ENCODE measurements around the gene SYVN1.
"Not testable (repeated sequence)": the region's sequence is repeated elsewhere in the genome, so short reads cannot be mapped to it uniquely, and the experiment has no call there.

The SYVN1 gene

DNA sequence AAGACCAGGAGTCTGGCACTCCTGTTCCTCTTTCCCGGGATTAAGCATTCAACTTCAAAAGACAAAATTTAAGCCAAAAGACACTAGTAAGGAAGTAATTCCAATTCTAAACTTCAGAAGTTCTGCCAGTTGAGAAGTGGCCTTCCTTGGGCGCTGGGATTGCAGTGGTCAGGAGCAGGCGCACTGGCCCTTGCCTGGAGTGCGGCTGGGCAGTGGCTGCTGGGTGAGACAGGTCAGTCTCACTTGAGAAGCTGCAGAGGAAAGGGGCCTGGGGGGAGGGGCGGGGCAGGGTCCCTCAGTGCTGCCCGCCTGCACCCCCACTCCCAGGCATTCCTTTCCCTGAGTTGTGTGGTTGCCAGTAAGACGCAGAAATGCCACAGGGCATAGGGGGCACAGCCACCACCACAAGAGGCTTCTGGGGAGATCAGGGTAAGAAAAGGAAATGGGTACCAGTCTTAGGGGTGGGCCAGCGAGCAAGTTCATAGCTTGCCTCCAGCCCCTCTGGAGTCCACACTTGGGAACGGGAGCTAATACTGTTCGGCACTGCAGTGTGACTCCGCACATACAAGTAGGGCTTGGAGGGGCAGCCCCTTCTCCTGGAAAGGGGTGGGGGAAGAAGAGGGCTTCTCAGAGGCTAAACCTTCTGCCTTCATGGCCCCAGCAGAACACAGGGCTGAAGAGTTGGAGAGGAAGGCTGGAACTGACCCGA is 6.7 kb downstream of the SYVN1 start:
- DNase-seq (ENCODE audit: low read depth in 2 of 2) = no peak

DNA sequence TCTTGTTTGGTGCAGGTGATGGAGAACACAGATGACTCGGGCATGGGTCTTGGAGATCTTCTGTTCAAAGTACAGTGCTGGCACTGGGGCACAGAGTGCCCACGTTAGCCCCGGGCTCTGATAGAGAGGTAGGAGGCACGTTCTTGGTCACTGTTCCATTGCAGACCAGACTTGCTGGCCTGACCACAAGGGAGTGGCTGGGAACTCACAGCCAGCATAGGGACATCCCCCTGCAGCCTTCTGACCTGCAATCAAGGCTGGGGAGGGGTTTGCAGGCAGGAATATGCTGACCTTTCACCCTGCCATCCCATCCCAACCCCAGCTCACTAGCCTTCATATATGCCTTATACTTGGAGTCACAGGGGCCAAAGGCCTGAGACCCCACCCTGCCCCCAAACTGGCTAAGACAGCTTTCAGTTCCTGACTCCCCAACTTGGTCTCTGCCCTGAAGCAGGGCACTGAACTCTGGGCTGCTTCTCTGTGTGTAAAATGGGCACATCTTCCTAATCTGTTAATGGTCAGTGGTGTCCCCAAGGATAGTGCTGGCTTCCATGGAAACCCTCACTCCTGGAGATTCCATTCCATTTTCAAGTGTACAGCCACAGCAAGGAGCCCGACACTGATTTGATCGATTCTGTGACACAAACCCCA is 7.6 kb downstream of the SYVN1 start:
- DNase-seq (ENCODE audit: low read depth in 2 of 2) = no peak

GRCh38 chr11:65125197-65126056 is 8.9 kb downstream of the SYVN1 start:
- no peak for DNase-seq (ENCODE audit: low read depth in 2 of 2)

- DNase-seq (ENCODE audit: low read depth in 2 of 2) = no peak
Measured at GRCh38 chr11:65124480-65125196, 9.7 kb downstream of the SYVN1 start.

DNA sequence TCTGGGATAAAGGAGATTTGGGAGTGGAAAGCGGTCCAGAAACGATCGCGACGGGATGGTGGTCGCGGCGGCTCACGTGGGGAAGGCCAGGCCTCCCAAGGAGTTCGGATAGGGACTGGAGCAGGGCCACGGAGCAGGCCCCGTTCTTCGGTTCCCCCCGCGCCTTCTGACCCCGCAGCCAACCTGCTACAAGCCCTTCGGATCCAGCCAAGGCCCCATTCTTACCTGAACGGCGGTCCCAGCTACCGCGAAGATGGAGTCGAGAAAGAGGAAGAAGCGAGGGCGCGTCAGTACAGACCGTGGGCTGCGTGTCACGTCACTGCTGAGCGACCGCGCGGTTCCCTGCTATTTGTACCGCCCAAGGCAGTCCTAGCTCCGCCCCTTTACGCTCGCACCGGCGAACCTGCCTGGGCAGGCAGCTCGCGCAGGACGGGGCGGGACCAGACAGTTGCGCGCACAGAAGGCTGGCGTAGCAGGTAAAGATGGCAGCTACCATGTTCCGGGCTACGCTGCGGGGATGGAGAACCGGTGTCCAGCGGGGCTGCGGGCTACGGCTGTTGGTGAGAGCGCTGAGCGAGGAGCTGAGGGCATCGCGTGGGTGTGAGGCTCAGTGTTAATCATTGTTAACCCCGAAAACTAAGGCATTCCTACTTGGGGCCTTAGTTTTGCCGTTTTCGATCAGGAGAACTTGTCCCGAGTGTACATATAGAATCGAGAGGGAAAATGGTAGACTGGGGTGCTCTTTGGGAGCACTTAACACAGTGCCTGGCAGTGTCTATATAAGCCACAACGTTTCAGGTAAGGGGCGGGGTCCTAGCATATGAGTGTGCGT is 12.2 kb downstream of the SYVN1 start, which contains the start of the genes FAU and MRPL49:
Gene FAU (minus strand): TSS at position 270 of the 832 bp plus-strand sequence. CDS start 321 bp downstream, outside the sequence.
Gene MRPL49 (plus strand): TSS at position 457 of the 832 bp plus-strand sequence. CDS start 26 bp downstream, at position 483.
- peak; percentile 96 to 97 for DNase-seq (ENCODE audit: low read depth in 2 of 2)

GRCh38 chr11:65121447-65121864 is 12.9 kb downstream of the SYVN1 start:
- DNase-seq (ENCODE audit: low read depth in 2 of 2) = no peak

DNA sequence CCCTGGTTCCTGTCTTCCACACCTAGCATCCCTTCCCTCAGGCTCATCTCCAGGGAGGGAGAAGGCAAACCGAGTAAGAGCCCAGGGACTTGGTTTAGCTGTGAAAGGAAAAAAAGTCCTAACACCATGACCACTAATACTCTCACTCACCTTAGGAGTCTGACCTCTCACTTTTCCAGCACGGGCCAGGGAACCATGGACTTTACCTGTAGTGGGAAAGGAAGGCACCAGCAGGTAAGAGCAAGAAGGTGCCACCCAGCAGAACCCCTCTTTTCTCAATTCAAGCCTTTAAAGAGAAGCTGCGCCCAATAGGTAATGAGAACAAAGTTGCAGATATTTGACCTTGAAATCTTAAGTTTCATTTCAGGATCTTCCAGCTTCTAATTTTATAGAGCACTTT is 13.5 kb downstream of the SYVN1 start:
- no peak for DNase-seq (ENCODE audit: low read depth in 2 of 2)

GRCh38 chr11:65119670-65119995 is 14.7 kb downstream of the SYVN1 start:
- DNase-seq (ENCODE audit: low read depth in 2 of 2) = no peak

GRCh38 chr11:65118891-65119669 is 15.2 kb downstream of the SYVN1 start:
- DNase-seq (ENCODE audit: low read depth in 2 of 2) = not testable (repeated sequence)

- DNase-seq (ENCODE audit: low read depth in 2 of 2) = no peak
Measured at GRCh38 chr11:65118097-65118837, 16.1 kb downstream of the SYVN1 start.

- peak; percentile 100 for DNase-seq (ENCODE audit: low read depth in 2 of 2)
Measured at GRCh38 chr11:65117206-65118096, 16.9 kb downstream of the SYVN1 start, which contains the start of gene ZNHIT2. ZNHIT2 (minus strand) TSS chr11:65117701; CDS start chr11:65117653, 48 bp downstream.

DNA sequence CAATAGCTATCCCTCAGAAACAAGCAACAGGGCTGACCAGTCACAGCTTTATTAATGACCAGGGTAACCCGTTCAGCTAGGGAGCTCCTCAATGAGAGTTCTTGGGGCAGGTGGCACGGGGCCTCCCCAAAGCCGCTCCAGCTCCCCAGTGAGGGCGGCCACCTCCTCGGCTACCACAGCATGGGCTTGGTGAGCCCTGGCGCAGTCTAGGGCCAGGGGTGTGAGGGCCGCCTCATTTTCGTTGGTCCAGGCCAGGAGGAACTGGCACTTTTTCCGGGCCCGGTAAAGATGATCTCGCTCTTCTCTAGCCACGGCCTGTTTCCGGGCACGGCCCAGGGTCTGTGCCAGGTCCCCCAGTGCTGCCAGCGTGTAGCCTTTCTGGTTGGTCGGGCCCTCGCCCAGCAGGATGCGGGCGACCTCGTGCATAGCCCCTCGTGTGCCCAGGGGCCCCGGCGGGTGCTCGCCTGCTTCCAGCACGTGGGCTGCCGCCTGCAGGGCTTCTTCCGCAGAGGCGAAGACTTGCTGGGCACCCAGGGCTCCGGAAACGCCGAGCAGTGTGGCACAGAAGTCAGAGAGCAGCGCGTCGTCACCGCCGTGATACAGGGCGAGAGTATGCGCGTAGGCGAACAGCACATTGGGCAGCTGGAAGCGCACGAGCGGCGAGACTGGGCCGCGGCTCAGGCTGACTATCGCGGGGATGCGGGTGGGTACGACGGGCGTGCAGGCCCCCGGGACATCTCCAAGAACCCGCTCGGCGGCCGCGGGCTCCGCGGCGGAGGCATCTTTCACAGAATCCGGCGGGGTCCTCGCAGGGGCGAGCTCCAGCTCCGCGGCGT is 17.7 kb downstream of the SYVN1 start:
- DNase-seq (ENCODE audit: low read depth in 2 of 2) = peak; percentile 52 to 54

DNA sequence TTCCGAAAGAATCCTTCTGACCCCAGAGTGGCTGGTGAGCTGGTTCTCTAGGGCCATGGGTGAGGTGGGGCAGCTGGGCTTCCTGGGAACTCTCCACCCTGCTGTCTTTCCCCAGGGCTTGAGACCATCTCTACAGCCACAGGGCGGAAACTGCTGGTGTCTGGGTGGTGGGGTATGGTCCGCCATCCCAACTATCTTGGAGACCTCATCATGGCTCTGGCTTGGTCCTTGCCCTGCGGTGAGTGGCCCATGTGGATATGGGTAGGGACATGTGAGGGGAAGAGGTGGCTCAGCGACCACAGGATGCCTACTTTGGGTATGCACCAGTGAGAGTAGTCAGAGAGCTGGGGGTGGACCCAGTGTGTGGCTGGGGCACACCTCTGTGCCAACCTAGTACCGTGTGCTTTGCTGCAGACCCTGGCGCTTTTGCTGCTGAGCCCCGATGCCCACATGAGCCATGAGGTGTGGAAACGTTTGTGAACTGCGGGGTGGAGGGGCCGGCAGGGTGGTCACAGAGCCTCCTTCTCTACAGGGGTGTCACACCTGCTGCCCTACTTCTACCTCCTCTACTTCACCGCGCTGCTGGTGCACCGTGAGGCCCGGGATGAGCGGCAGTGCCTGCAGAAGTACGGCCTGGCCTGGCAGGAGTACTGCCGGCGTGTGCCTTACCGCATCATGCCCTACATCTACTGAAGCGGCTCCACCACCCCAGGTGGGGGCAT is 18.8 kb downstream of the SYVN1 start:
- DNase-seq (ENCODE audit: low read depth in 2 of 2) = no peak

GRCh38 chr11:65114538-65115171 is 19.7 kb downstream of the SYVN1 start:
- no peak for DNase-seq (ENCODE audit: low read depth in 2 of 2)

- no peak for DNase-seq (ENCODE audit: low read depth in 2 of 2)
Measured at GRCh38 chr11:65113839-65114238, 20.5 kb downstream of the SYVN1 start.

DNA sequence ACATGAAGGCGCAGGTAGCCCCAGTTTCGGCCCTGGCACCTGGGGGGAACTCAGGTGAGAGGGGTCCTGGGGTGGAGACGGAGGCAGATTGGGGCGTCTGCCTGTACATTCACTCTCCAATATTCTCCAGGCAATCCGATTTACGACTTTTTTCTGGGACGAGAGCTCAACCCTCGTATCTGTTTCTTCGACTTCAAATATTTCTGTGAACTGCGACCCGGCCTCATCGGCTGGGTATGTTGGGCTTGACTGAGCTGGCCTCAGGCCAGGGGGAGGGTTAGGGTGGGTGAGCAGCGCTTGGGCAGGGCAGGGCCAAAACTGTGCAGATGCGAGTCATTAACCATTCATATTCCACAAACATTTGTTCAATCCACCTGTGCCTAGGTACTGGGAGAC is 21.0 kb downstream of the SYVN1 start:
- DNase-seq (ENCODE audit: low read depth in 2 of 2) = no peak
